SIG-M5 (cell line): Measurements from ENCODE around the gene PADI2.

ENCODE experiments used
- DNase-seq: peaks from one replicate; lab custom pipeline; 2025; lab: John Stamatoyannopoulos, UW

The PADI2 gene

GRCh38 chr1:17119076-17119772 lies at the start of gene PADI2:
PADI2 (minus strand) TSS chr1:17119451; CDS start chr1:17119371, 80 bp downstream.
- DNase-seq = no peak

GRCh38 chr1:17168091-17168876 lies 49.0 kb upstream of the PADI2 start:
- DNase-seq = no peak

GRCh38 chr1:17167786-17168090 lies 48.5 kb upstream of the PADI2 start:
- no peak for DNase-seq

GRCh38 chr1:17167041-17167785 lies 48.0 kb upstream of the PADI2 start:
- DNase-seq = no peak

- no peak for DNase-seq
Measured at GRCh38 chr1:17165823-17166222, 46.6 kb upstream of the PADI2 start.

- no peak for DNase-seq
Measured at GRCh38 chr1:17163789-17164666, 44.8 kb upstream of the PADI2 start.

- DNase-seq = no peak
Measured at GRCh38 chr1:17163371-17163770, 44.1 kb upstream of the PADI2 start.

GRCh38 chr1:17162941-17163340 lies 43.7 kb upstream of the PADI2 start:
- DNase-seq = no peak

GRCh38 chr1:17161926-17162800 lies 42.9 kb upstream of the PADI2 start:
- no peak for DNase-seq

- no peak for DNase-seq
Measured at GRCh38 chr1:17161137-17161740, 42.0 kb upstream of the PADI2 start.

GRCh38 chr1:17158961-17159360 lies 39.7 kb upstream of the PADI2 start:
- no peak for DNase-seq

- no peak for DNase-seq
Measured at GRCh38 chr1:17156108-17156507, 36.9 kb upstream of the PADI2 start.

- DNase-seq = no peak
Measured at GRCh38 chr1:17155257-17155920, 36.1 kb upstream of the PADI2 start.

GRCh38 chr1:17149771-17150170 lies 30.5 kb upstream of the PADI2 start:
- DNase-seq = no peak

- DNase-seq = no peak
Measured at GRCh38 chr1:17148950-17149608, 29.8 kb upstream of the PADI2 start.

GRCh38 chr1:17145648-17146047 lies 26.4 kb upstream of the PADI2 start:
- no peak for DNase-seq

- no peak for DNase-seq
Measured at GRCh38 chr1:17143760-17144159, 24.5 kb upstream of the PADI2 start.

GRCh38 chr1:17141441-17142197 lies 22.4 kb upstream of the PADI2 start:
- DNase-seq = peak; percentile 76

GRCh38 chr1:17140279-17140678 lies 21.0 kb upstream of the PADI2 start:
- no peak for DNase-seq
